ENCODE measurements around the gene MYH6. TPM values are rescaled to one million over a fixed set of nuclear protein-coding genes. Genes with fewer than 3 reads are reported as not detected.

The MYH6 gene
- total RNA-seq, 1 donor from 2014 or later = 0.62 TPM

DNA sequence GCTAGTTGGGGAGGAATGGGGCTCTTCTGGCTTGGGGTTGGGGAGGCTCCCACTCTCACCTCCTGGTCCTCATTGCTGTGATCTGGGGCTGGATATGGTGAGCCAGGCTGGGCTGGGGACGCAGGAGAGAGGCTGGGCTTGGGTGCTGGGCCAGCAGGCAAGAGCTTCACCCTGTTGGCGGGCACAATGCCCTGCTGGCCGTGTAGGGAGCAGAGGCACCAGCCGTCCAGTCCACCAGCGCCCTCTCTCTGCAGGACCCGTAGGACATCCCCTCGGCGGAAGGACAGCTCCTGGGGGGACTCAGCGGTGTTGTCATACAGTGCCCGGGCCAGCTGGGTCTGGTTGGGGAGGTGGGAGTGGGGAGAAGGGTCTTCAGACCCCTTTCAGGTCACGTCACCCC is 47.6 kb downstream of the MYH6 start:
- TF ChIP-seq, protein P1, sequence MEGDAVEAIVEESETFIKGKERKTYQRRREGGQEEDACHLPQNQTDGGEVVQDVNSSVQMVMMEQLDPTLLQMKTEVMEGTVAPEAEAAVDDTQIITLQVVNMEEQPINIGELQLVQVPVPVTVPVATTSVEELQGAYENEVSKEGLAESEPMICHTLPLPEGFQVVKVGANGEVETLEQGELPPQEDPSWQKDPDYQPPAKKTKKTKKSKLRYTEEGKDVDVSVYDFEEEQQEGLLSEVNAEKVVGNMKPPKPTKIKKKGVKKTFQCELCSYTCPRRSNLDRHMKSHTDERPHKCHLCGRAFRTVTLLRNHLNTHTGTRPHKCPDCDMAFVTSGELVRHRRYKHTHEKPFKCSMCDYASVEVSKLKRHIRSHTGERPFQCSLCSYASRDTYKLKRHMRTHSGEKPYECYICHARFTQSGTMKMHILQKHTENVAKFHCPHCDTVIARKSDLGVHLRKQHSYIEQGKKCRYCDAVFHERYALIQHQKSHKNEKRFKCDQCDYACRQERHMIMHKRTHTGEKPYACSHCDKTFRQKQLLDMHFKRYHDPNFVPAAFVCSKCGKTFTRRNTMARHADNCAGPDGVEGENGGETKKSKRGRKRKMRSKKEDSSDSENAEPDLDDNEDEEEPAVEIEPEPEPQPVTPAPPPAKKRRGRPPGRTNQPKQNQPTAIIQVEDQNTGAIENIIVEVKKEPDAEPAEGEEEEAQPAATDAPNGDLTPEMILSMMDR (IDR thresholded peaks at IDR 0.05) = no peak
- ATAC-seq (no peak), DNase-seq (no peak)
- Histone ChIP-seq H3K4me3 (no peak overlapping the region), H3K27me3 (ENCODE audit: low read depth) (peaks cover 16% of the 10 kb centered on the region), H3K9me3 (no peaks in the 10 kb centered on the region), H3K27ac (no peak overlapping the region), H3K4me1 (peaks cover 6% of the 10 kb centered on the region), H3K36me3 (peaks cover 12% of the 10 kb centered on the region)
- intact Hi-C loops (cut with DNase I) = no loop called here

DNA sequence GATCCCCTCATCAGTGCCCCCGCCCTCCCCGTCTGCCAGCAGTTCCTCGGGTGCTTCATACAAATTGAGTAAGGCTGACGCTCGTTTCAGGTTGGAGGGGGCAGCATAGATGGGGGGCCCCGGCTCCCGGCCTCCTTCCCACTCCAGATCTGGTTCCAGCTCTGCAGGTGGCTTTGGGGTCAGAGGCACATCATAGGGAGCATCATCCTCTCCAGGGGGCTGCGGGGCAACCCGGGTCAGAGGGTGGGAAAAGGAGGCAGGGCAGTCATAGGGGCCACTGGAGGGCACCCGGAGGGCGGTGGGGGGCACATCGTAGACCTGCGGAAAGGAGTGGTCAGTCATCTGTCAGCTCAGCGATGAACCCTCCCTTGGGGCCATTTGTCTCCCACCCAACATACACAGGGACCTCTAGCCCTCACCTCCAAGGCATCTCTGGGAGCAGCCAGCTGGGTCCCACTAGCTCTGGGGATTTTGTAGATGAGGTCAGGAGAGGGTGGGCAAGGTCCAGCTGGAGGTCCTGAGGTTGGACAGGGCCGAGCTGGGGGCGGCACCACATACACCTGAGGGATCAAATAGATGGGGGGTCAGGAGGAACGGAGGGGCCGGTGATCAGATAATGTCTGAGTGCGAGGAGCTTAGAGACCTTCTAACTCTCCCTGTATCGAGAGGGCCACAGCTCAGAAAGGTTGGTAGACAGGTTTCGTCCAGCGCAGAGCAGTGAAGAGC is 48.2 kb downstream of the MYH6 start:
- Histone ChIP-seq H3K9me3 (no peaks in the 10 kb centered on the region), H3K4me3 (no peak overlapping the region), H3K4me1 (peaks cover 6% of the 10 kb centered on the region), H3K27ac (no peak overlapping the region), H3K27me3 (ENCODE audit: low read depth) (peaks cover 11% of the 10 kb centered on the region), H3K36me3 (peaks cover 12% of the 10 kb centered on the region)
- no peak for ATAC-seq
- intact Hi-C loops (cut with DNase I) = no loop called here
- TF ChIP-seq, protein P1 (IDR thresholded peaks at IDR 0.05) = no peak
- no peak for DNase-seq

DNA sequence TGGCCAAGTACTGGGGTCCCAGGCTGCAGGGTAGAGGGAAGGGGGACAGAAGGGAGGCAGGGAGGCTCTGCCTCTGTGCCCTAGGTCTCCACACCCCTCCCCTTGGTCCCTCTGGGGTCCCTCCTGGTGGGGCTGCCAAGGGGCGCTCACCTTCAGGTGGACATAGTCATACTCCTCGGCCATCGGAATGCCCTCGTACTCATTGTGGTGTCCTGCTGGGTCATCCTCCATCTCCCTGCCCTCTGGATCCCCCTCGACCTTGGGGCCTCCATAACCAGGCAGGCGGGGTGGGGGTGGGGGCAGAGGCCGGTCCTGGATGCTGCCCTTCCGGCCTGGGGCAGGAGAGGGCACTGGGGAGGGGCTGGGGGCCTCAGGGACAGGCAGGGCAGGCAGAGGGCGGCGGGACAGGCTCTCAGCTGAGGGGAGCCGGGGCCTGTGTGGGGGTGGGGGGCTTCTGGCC is 48.9 kb downstream of the MYH6 start:
- intact Hi-C loops (cut with DNase I) = no loop called here
- no peak for DNase-seq

DNA sequence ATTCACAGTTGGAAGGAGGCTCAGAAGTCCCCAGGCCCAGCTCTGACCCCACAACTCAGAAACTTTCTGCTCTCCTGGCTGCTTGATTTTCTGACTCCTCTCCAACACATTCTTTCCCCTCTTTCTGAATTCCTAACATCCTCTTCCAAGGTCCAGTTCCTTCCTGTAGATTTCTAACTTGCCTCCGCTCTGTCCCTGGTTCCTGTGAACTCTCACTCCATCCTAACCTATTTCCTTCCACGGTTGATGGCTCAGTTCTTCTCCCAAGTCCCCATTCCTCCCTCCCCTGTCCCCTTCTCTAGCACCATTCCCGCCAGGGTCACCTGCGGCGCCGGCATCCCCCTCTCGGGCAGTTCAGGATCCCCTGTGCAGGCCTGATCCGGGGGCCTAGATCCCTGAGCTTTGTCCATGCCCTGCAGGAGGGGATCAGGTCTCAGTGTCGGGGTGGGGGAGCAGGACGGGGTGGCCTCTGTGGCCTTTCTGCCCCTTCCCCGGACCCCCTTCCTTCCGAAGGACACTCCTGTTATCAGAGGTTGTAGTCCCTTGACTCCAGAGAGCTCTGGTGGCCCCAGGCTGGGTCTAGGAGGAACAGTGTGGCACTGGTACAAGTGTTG is 49.4 kb downstream of the MYH6 start:
- H3K36me3 ChIP-seq = peaks cover 12% of the 10 kb centered on the region
- ATAC-seq (no peak), DNase-seq (no peak)
- no peak overlapping the region for H3K4me3 ChIP-seq
- H3K9me3 ChIP-seq = no peaks in the 10 kb centered on the region
- no peaks in the 10 kb centered on the region for H3K27me3 ChIP-seq (ENCODE audit: low read depth)
- intact Hi-C loops (cut with DNase I) = no loop called here
- H3K4me1 ChIP-seq = no peaks in the 10 kb centered on the region
- TF ChIP-seq, protein P1 (IDR thresholded peaks at IDR 0.05) = no peak
- no peak overlapping the region for H3K27ac ChIP-seq

More for the DNA sequence above, 48.9 kb downstream of the MYH6 start:
- ATAC-seq = no peak
- peaks cover 4% of the 10 kb centered on the region for H3K27me3 ChIP-seq (ENCODE audit: low read depth)
- TF ChIP-seq, protein P1 (IDR thresholded peaks at IDR 0.05) = no peak
- H3K4me3 ChIP-seq = no peak overlapping the region
- no peak overlapping the region for H3K27ac ChIP-seq
- H3K36me3 ChIP-seq = peaks cover 12% of the 10 kb centered on the region
- H3K9me3 ChIP-seq = no peaks in the 10 kb centered on the region
- H3K4me1 ChIP-seq = peaks cover 3% of the 10 kb centered on the region

DNA sequence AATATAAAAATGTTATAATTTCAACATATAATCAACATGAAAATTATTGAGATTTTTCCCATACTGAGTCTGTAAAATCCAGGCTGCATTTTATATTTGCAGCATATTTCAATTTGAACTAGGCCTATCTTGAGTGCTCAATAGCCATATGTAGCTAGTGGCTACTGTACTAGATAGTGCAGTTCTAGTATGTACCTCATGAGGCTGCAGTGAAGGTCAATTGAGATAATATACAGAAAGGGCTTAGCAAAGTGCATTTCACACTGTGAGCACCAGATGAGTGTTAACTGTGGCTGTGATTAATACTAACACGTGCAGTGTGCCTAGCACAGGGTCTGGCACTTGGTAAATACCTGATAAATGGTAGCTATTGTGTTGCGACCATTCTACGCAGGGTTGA is 50.0 kb downstream of the MYH6 start:
- peaks cover 12% of the 10 kb centered on the region for H3K36me3 ChIP-seq
- DNase-seq (no peak), ATAC-seq (no peak)
- intact Hi-C loops (cut with DNase I) = no loop called here
- no peaks in the 10 kb centered on the region for H3K27me3 ChIP-seq (ENCODE audit: low read depth)
- H3K27ac ChIP-seq = no peak overlapping the region
- no peaks in the 10 kb centered on the region for H3K9me3 ChIP-seq
- peaks cover 3% of the 10 kb centered on the region for H3K4me1 ChIP-seq
- TF ChIP-seq, protein P1 (IDR thresholded peaks at IDR 0.05) = no peak
- H3K4me3 ChIP-seq = no peak overlapping the region

Measured in lower lobe of right lung (tissue), 2 donors.